Thyroid gland (tissue), 4 donors: Measurements from ENCODE around the gene SPOCK1.

ENCODE experiments used
- CTCF ChIP-seq, 6 experiments: fragments of 200-600 bp in 3 of 6; fragments of 450-650 bp in 3 of 6; sonication (generic) in 3 of 6; IDR thresholded peaks; one replicate each; pipeline ENCODE4 v1.5.1; 2016 to 2019; ENCODE audit warnings: antibody characterized with exemption in 6 of 6, mild to moderate bottlenecking in 2 of 6, inconsistent platforms in 1 of 6, moderate library complexity in 1 of 6
- POLR2A ChIP-seq, 2 donors: fragments of 450-650 bp; IDR thresholded peaks; one replicate each; pipeline ENCODE4 v1.6.1; 2017; ENCODE audit warnings: antibody characterized with exemption in 2 of 2, mild to moderate bottlenecking in 2 of 2, moderate library complexity in 1 of 2

GRCh38 chr5:137105351-137106035, 393.6 kb downstream of the SPOCK1 start:
- TF ChIP-seq CTCF (IDR thresholded peaks at IDR 0.05), result no peak
- no peak for TF ChIP-seq POLR2A (IDR thresholded peaks at IDR 0.05)
